ENCODE results near the gene TUFT1.
"Not testable (repeated sequence)": the region's sequence is repeated elsewhere in the genome, so short reads cannot be mapped to it uniquely, and the experiment has no call there.

TUFT1 gene

GRCh38 chr1:151512801-151513625 is 27.1 kb upstream of the TUFT1 start:
- DNase-seq: peak; percentile 98

DNA sequence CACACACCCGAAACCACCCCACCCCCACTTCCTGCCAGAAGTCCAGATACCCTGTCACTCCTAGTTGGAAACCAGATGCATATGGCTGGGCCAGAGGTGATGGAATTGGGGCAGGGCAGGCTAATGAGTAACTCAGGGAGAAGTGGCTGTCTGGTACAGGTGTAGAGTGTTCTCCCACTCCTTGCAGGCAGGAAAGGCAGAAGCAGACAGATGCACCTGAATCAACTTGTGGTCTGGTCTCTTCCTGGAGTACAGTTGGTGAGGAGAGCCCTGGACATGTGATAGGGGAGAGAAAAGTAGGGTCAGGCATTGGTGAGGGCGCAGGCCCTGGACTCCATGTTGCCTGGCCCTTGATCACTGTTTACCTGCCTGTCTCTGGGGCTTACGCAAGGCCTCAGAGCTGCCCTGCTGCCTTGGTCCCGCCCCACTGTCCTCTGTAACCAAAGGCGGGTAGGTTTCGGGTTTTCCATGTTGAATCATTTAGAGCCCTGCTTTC is 26.4 kb upstream of the TUFT1 start:
- DNase-seq: peak; percentile 96

GRCh38 chr1:151514366-151514765 is 25.7 kb upstream of the TUFT1 start:
- no peak for DNase-seq

DNA sequence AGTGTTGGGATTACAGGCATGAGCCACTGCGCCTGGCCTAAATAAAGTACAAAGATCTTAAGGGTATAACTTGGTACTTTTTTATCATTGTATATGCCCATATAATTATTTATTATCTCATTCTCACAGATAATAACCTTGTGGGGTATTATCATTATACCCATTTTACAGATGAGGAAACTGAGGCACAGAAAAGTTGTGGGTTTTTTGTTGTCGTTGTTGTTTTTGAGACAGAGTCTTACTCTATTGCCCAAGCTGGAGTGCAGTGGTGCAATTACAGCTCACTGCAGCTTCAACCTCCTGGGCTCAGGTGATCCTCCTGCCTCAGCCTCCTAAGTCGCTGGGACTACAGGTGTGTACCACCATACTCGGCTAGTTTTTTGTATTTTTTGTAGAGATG is 24.8 kb upstream of the TUFT1 start:
- DNase-seq: no peak

GRCh38 chr1:151516031-151516511 is 24.0 kb upstream of the TUFT1 start:
- peak; percentile 94 for DNase-seq

DNA sequence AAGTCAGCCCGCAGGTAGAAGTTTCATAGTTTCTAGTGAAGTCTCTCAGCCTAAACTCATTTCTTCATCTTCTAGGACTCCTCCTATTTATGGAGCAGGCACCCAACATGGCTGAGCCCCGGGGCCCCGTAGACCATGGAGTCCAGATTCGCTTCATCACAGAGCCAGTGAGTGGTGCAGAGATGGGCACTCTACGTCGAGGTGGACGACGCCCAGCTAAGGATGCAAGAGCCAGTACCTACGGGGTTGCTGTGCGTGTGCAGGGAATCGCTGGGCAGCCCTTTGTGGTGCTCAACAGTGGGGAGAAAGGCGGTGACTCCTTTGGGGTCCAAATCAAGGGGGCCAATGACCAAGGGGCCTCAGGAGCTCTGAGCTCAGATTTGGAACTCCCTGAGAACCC is 21.7 kb upstream of the TUFT1 start:
- no peak for DNase-seq

GRCh38 chr1:151518936-151519335 is 21.2 kb upstream of the TUFT1 start:
- no peak for DNase-seq

GRCh38 chr1:151519667-151520066 is 20.4 kb upstream of the TUFT1 start:
- no peak for DNase-seq

DNA sequence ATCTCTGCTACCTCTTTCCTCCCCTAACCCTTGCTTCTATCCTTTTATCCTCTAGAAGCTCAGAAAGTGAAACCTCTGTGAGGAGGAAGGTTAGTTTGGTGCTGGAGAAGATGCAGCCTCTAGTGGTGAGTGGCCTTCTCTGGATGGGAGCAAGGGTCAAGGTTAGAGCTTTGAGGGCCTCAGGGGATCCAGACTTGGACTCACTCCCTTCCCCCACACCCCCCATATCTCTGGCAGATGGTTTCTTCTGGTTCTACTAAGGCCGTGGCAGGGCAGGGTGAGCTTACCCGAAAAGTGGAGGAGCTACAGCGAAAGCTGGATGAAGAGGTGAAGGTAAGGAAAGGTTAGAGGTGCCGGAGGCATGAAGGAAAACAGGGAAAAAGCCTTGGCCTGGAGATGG is 19.8 kb upstream of the TUFT1 start:
- no peak for DNase-seq

DNA sequence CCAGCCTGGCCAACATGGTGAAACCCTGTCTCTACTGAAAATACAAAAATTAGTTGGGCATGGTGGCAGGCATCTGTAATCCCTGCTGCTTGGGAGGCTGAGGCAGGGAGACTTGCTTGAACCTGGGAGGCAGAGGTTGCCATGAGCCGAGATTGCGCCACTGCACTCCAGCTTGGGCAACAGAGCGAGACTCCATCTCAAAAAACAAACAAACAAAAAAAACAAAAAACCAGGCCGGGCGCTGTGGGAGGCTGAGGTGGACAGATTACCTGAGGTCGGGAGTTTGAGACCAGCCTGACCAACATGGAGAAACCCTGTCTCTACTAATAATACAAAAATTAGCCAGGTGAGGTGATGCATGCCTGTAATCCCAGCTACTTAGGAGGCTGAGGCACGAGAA is 17.7 kb upstream of the TUFT1 start:
- not testable (repeated sequence) for DNase-seq

- no peak for DNase-seq
Measured at GRCh38 chr1:151523326-151523725, 16.8 kb upstream of the TUFT1 start.

DNA sequence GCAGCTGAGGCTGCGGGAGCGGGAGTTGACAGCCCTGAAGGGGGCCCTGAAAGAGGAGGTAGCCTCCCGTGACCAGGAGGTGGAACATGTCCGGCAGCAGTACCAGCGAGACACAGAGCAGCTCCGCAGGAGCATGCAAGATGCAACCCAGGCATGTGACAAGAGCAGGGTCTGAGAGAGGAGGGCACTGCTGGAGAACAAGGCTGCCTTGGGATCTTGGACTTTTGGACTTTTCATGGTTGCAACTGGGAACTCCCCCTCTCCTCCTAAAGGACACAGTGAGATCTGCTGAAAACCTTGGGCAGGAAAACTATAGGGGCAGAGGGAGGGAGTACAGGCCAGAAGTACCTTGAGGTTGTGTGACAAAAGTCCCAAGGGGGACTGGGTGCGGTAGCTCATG is 15.4 kb upstream of the TUFT1 start:
- no peak for DNase-seq

DNA sequence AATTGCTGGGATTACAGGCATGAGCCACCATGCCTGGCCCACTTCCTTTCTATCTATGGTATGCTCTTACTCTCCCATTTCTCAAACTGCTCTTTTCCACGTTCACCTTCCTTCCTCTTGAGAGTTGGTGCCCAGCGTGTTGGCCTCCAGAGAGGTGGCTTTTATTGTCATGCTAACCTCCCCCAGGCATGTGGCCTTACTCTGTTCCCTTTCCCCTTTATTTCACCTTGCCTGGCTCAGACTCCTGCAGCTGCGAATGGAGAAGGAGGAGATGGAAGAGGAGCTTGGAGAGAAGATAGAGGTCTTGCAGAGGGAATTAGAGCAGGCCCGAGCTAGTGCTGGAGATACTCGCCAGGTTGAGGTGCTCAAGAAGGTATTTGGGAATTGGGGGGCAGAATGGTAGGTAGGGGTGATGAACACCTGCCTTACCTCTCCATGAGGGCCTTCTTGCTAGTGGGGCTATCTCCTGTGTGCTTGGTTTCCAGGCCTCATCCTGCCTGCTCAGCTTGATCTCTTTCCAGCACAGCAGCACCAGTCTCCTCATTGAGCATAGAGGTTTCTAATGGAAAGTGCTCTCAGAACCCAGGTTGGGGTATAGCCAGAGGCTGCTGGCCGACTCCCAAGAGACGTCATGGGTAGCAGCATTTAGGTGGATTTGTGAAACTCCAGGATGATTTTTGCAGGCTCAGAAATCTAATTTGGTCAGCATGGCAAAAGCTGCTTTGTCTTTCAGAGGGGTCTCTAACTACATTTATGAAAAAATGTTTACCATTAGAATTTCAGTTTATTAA is 13.2 kb upstream of the TUFT1 start:
- no peak for DNase-seq

- DNase-seq: no peak
Measured at GRCh38 chr1:151529211-151529702, 10.9 kb upstream of the TUFT1 start.

- no peak for DNase-seq
Measured at GRCh38 chr1:151529781-151530180, 10.3 kb upstream of the TUFT1 start.

DNA sequence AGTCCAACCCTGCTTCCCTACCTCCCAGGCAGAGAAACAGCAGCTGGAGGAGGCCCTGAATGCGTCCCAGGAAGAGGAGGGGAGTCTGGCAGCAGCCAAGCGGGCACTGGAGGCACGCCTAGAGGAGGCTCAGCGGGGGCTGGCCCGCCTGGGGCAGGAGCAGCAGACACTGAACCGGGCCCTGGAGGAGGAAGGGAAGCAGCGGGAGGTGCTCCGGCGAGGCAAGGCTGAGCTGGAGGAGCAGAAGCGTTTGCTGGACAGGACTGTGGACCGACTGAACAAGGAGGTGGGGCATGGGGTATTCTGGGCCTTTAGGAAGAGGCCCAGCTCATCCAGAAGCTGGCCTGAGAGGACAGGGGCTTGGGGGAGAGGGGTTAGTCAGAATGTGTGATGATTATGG is 9.6 kb upstream of the TUFT1 start:
- peak; percentile 67 for DNase-seq

- no peak for DNase-seq
Measured at GRCh38 chr1:151533870-151534269, 6.2 kb upstream of the TUFT1 start.

GRCh38 chr1:151534662-151535278 is 5.3 kb upstream of the TUFT1 start:
- DNase-seq: peak; percentile 87

GRCh38 chr1:151535326-151536271 is 4.5 kb upstream of the TUFT1 start:
- no peak for DNase-seq

- no peak for DNase-seq
Measured at GRCh38 chr1:151536499-151536898, 3.6 kb upstream of the TUFT1 start.

DNA sequence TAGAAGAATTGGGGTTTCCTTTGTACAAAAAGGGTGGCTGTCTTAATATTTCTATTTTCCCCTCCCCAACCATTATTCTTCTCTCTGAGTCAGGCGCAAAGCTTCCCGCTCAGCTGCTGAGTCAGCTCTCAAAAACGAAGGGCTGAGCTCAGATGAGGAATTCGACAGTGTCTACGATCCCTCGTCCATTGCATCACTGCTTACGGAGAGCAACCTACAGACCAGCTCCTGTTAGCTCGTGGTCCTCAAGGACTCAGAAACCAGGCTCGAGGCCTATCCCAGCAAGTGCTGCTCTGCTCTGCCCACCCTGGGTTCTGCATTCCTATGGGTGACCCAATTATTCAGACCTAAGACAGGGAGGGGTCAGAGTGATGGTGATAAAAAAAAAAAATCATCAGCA is 3.0 kb upstream of the TUFT1 start:
- peak; percentile 74 for DNase-seq

Measured in islet precursor cell (in vitro differentiated cells).